Bronchial epithelial cell (primary cell): ENCODE results near the gene DLGAP1. TPM values are rescaled to one million over a fixed set of nuclear protein-coding genes. Genes with fewer than 3 reads are reported as not detected.

Experiments used
- DNase-seq: peaks from one replicate; pipeline ENCODE4 v3.0.0-alpha.2; 2010; ENCODE audit warnings: low read depth
- FAIRE-seq: peaks from 2 replicates; lab custom pipeline; 2011; peaks lifted over from hg19 to GRCh38; lab: Jason Lieb, UNC
- H3K27me3 ChIP-seq: 2 replicates; pipeline ENCODE4 v1.5.1; 2011; ENCODE audit warnings: low read length; ENCODE audit not compliant: control insufficient read depth, insufficient read depth
- H3K36me3 ChIP-seq: 2 replicates; pipeline ENCODE4 v1.5.1; 2011; ENCODE audit warnings: low read length; ENCODE audit not compliant: control insufficient read depth, insufficient read depth
- H3K4me3 ChIP-seq: 2 replicates; pipeline ENCODE4 v1.5.1; 2011; ENCODE audit warnings: mild to moderate bottlenecking, low read depth, low read length, control low read depth
- CTCF ChIP-seq: IDR thresholded peaks from 2 replicates; pipeline ENCODE4 v1.5.1; 2011; ENCODE audit warnings: mild to moderate bottlenecking, moderate library complexity, low read length, control low read depth, inconsistent platforms; ENCODE audit not compliant: insufficient read depth, severe bottlenecking
- total RNA-seq: library from RNA; depleted of rRNA; stranded (reverse); fragments of >200 nt; gene quantifications from 2 replicates; pipeline ENCODE4 v1.2.1, GENCODE V29; 2014

The DLGAP1 gene
- total RNA-seq, 1 donor from 2014 or later = not detected

- no peaks in the 10 kb centered on the region for H3K27me3 ChIP-seq
- no peak for TF ChIP-seq CTCF
- DNase-seq = no peak
- no peak overlapping the region for H3K4me3 ChIP-seq
- FAIRE-seq = peak; percentile 85
- H3K36me3 ChIP-seq = no peaks in the 10 kb centered on the region
These were observed 218.0 kb downstream of the DLGAP1 start for GRCh38 chr18:4236940-4237663.

GRCh38 chr18:4233468-4233867 is 221.6 kb downstream of the DLGAP1 start:
- FAIRE-seq = no peak
- DNase-seq = no peak

GRCh38 chr18:4232656-4233055 is 222.5 kb downstream of the DLGAP1 start:
- H3K4me3 ChIP-seq = no peak overlapping the region
- no peak for TF ChIP-seq CTCF
- DNase-seq (no peak), FAIRE-seq (no peak)
- H3K36me3 ChIP-seq = no peaks in the 10 kb centered on the region
- no peaks in the 10 kb centered on the region for H3K27me3 ChIP-seq

More at GRCh38 chr18:4233468-4233867, 221.6 kb downstream of the DLGAP1 start:
- no peak for TF ChIP-seq CTCF
- H3K4me3 ChIP-seq = no peak overlapping the region
- no peaks in the 10 kb centered on the region for H3K36me3 ChIP-seq
- no peaks in the 10 kb centered on the region for H3K27me3 ChIP-seq

GRCh38 chr18:4231260-4231659 is 223.8 kb downstream of the DLGAP1 start:
- H3K27me3 ChIP-seq = no peaks in the 10 kb centered on the region
- no peak for FAIRE-seq
- TF ChIP-seq CTCF = no peak
- H3K4me3 ChIP-seq = no peak overlapping the region
- no peaks in the 10 kb centered on the region for H3K36me3 ChIP-seq
- no peak for DNase-seq

- FAIRE-seq (no peak), DNase-seq (no peak)
- H3K36me3 ChIP-seq = no peaks in the 10 kb centered on the region
- H3K4me3 ChIP-seq = no peak overlapping the region
- H3K27me3 ChIP-seq = no peaks in the 10 kb centered on the region
- no peak for TF ChIP-seq CTCF
These were observed 224.5 kb downstream of the DLGAP1 start for GRCh38 chr18:4230450-4231168.
